MM.1S (cell line): Measurements from ENCODE around the gene FOXK2.

Experiments
- DNase-seq: peaks from one replicate; pipeline ENCODE4 v3.0.0-alpha.2; 2015
- H2AFZ ChIP-seq: fragments of 300-600 bp; sonication (generic); 2 replicates; pipeline ENCODE4 v1.6.0; 2016; ENCODE audit warnings: antibody characterized with exemption, low read length
- H3F3A ChIP-seq: fragments of 300-600 bp; sonication (generic); 2 replicates; pipeline ENCODE4 v1.6.1; 2016; ENCODE audit warnings: mild to moderate bottlenecking, antibody characterized with exemption, low read length, moderate library complexity, mixed read lengths; ENCODE audit not compliant: insufficient read depth
- H3K27ac ChIP-seq: fragments of 300-600 bp; sonication (generic); 2 replicates; pipeline ENCODE4 v1.5.1; 2016; ENCODE audit warnings: mild to moderate bottlenecking, low read length
- H3K27me3 ChIP-seq: fragments of 300-600 bp; sonication (generic); replicated peaks from 2 replicates; pipeline ENCODE4 v1.6.0; 2016; ENCODE audit warnings: low read length; ENCODE audit not compliant: insufficient read depth
- H3K36me3 ChIP-seq: fragments of 300-600 bp; sonication (generic); replicated peaks from 2 replicates; pipeline ENCODE4 v1.6.1; 2016; ENCODE audit warnings: mild to moderate bottlenecking, low read length, mixed read lengths; ENCODE audit not compliant: insufficient read depth
- H3K4me1 ChIP-seq: fragments of 300-600 bp; sonication (generic); 2 replicates; pipeline ENCODE4 v1.6.1; 2016; ENCODE audit warnings: low read length, mixed read lengths
- H3K4me2 ChIP-seq: fragments of 300-600 bp; sonication (generic); 2 replicates; pipeline ENCODE4 v1.6.0; 2016; ENCODE audit warnings: low read depth, low read length
- H3K4me3 ChIP-seq: fragments of 300-600 bp; sonication (generic); 2 replicates; pipeline ENCODE4 v1.5.1; 2016; ENCODE audit warnings: low read length, mixed read lengths
- H3K79me2 ChIP-seq: fragments of 300-600 bp; sonication (generic); 2 replicates; pipeline ENCODE4 v1.6.1; 2016; ENCODE audit warnings: mixed run types, low read length, mixed read lengths
- H3K9ac ChIP-seq: fragments of 300-600 bp; sonication (generic); 2 replicates; pipeline ENCODE4 v1.6.1; 2016; ENCODE audit warnings: low read length, mixed read lengths
- H3K9me2 ChIP-seq: fragments of 300-600 bp; sonication (generic); replicated peaks from 2 replicates; pipeline ENCODE4 v1.6.1; 2016; ENCODE audit warnings: mild to moderate bottlenecking, low read length, mixed read lengths; ENCODE audit not compliant: insufficient read depth
- H3K9me3 ChIP-seq: fragments of 300-600 bp; sonication (generic); replicated peaks from 2 replicates; pipeline ENCODE4 v1.6.1; 2016; ENCODE audit warnings: mild to moderate bottlenecking, low read length, mixed read lengths; ENCODE audit not compliant: insufficient read depth
- H4K20me1 ChIP-seq: fragments of 300-600 bp; sonication (generic); 2 replicates; pipeline ENCODE4 v1.6.1; 2016; ENCODE audit warnings: mild to moderate bottlenecking, low read length, moderate library complexity, mixed read lengths; ENCODE audit not compliant: insufficient read depth
- EZH2 ChIP-seq: fragments of 300-600 bp; sonication (generic); optimal IDR thresholded peaks from 2 replicates; pipeline ENCODE3; 2017; ENCODE audit warnings: low read depth, mild to moderate bottlenecking, antibody characterized with exemption, low read length, mixed read lengths
- EZH2phosphoT487 ChIP-seq: fragments of 300-600 bp; sonication (generic); IDR thresholded peaks from 2 replicates; pipeline ENCODE4 v1.6.1; 2018; ENCODE audit warnings: antibody characterized with exemption, low read length
- TF ChIP-seq, protein P1 (sequence below): fragments of 300-600 bp; sonication (generic); IDR thresholded peaks from 2 replicates; pipeline ENCODE4 v1.5.1; 2016; ENCODE audit warnings: antibody characterized with exemption, low read length, mixed read lengths

The FOXK2 gene

DNA sequence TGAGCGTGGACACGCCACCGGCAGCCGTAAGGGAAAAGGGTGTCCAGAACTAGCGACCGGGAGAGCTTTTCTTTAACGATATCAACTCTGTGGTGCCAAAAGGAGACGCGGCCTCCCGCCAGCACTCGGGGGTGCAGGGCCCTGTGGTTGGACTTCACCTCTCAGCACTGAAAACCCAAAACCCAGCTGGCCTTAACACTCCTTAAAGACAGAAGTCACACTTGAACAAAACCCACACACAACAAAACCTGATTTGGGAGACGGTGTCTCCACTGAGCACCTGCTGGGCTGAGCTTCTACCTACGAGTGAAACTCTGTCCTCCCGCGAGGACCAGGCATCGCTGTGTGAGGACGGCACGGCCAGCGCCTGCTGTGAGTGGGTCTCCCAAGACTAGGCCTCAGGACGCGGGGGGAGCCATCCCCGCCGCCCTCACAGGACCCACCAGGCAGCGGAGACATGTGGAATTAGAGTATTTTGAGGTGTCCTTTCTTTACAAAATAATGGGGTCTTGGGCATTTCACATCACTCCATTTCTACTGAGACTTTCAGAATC is 82.0 kb downstream of the FOXK2 start:
- TF ChIP-seq EZH2phosphoT487 (no peak), EZH2 (no peak)
- TF ChIP-seq, protein P1, sequence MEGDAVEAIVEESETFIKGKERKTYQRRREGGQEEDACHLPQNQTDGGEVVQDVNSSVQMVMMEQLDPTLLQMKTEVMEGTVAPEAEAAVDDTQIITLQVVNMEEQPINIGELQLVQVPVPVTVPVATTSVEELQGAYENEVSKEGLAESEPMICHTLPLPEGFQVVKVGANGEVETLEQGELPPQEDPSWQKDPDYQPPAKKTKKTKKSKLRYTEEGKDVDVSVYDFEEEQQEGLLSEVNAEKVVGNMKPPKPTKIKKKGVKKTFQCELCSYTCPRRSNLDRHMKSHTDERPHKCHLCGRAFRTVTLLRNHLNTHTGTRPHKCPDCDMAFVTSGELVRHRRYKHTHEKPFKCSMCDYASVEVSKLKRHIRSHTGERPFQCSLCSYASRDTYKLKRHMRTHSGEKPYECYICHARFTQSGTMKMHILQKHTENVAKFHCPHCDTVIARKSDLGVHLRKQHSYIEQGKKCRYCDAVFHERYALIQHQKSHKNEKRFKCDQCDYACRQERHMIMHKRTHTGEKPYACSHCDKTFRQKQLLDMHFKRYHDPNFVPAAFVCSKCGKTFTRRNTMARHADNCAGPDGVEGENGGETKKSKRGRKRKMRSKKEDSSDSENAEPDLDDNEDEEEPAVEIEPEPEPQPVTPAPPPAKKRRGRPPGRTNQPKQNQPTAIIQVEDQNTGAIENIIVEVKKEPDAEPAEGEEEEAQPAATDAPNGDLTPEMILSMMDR = no peak
- Histone ChIP-seq H3K4me2 (no peak overlapping the region), H3K36me3 (peaks cover 21% of the 10 kb centered on the region), H3K9ac (no peak overlapping the region), H4K20me1 (no peaks in the 10 kb centered on the region), H3K27me3 (no peaks in the 10 kb centered on the region), H2AFZ (no peak overlapping the region), H3K9me2 (no peaks in the 10 kb centered on the region), H3K27ac (no peak overlapping the region), H3K9me3 (no peaks in the 10 kb centered on the region), H3K79me2 (peaks cover 42% of the 10 kb centered on the region), H3K4me1 (no peaks in the 10 kb centered on the region), H3F3A (no peaks in the 10 kb centered on the region), H3K4me3 (no peak overlapping the region)
- no peak for DNase-seq

DNA sequence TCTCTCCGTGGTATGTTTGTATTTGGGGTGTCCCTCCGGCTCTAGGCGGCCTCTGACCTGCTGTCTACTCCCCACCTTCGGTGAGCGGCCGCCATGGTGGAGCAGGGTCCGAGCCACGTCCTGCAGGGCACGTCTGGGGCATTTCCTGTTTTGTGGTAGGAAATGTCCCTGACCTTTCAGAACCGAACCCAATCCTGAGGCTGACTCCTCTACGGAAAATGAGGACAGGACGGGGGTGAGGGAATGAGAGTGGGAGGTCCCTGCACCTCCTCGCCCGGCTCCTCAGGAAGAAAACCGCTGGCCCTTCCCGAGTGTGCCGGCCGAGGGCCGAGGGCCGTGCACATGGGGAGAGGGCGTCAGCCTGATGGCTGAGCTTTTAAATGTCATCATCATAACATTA is 83.0 kb downstream of the FOXK2 start:
- DNase-seq = no peak
- Histone ChIP-seq H3K79me2 (peaks cover 33% of the 10 kb centered on the region), H4K20me1 (no peaks in the 10 kb centered on the region), H3K4me3 (no peak overlapping the region), H3K4me2 (no peak overlapping the region), H3K27ac (no peak overlapping the region), H3F3A (no peaks in the 10 kb centered on the region), H3K9ac (no peak overlapping the region), H3K4me1 (no peaks in the 10 kb centered on the region), H3K36me3 (peaks cover 18% of the 10 kb centered on the region), H3K9me2 (no peaks in the 10 kb centered on the region), H3K9me3 (no peaks in the 10 kb centered on the region), H3K27me3 (no peaks in the 10 kb centered on the region), H2AFZ (no peak overlapping the region)
- TF ChIP-seq EZH2phosphoT487 (no peak), EZH2 (no peak)
- TF ChIP-seq, protein P1 = no peak

DNA sequence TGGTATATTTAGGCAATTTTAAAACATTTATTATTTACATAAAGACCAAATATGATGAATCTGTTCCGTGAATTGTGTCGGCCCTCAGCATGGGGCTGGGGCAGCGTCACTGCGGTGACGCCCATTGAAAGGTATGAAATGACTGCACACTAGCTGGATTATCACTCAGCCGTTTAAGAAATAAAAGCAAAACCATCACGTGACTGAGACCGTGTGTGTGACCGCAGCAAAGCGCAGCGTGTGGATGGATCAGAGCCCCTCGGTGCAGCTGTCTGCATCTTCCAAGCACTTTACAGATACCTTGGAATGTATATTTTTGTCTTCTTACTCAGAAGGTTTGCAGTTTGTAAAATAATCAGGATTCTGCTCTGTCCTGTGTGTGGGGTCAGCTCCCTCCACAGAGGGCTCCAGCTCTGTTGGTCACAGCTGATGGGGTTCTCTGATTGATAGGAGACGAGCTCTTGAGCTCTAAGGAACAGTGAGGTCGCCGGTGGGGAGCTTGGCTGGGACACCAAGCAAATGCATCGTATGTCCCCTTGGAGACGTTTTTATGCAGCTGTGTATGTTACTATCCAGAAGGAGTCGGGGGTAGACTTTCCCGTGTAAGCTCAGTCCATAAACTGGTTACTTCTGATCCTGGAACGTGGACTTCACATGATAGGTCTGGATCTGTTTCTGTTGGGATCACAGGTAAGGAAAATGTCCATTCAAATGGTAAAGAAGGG is 83.6 kb downstream of the FOXK2 start:
- peaks cover 32% of the 10 kb centered on the region for H3K79me2 ChIP-seq

More for the DNA sequence above, 83.6 kb downstream of the FOXK2 start:
- Histone ChIP-seq H4K20me1 (no peaks in the 10 kb centered on the region), H2AFZ (no peak overlapping the region), H3K36me3 (peaks cover 18% of the 10 kb centered on the region), H3K4me2 (no peak overlapping the region), H3K9me2 (no peaks in the 10 kb centered on the region), H3K27ac (no peak overlapping the region), H3K9ac (no peak overlapping the region), H3K9me3 (no peaks in the 10 kb centered on the region), H3F3A (peaks cover 4% of the 10 kb centered on the region; the same call in 1 of the 2 replicates), H3K27me3 (no peaks in the 10 kb centered on the region), H3K4me1 (no peaks in the 10 kb centered on the region), H3K4me3 (no peak overlapping the region)
- DNase-seq = no peak
- TF ChIP-seq EZH2 (no peak), EZH2phosphoT487 (no peak)
- TF ChIP-seq, protein P1 = no peak
